HG03108 (cell line): Measurements from ENCODE around the gene LRFN4.

Experiments
- ATAC-seq: cut with Tn5 transposase; IDR thresholded peaks from one replicate; pipeline ENCODE4 v1.9.1; 2021; ENCODE audit warnings: moderate library complexity; ENCODE audit not compliant: unreplicated experiment

The LRFN4 gene

DNA sequence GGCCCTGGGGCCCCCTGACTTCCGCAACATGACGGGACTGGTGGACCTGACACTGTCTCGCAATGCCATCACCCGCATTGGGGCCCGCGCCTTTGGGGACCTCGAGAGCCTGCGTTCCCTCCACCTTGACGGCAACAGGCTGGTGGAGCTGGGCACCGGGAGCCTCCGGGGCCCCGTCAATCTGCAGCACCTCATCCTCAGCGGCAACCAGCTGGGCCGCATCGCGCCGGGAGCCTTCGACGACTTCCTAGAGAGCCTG lies 992 bp downstream of the LRFN4 start:
- no peak for ATAC-seq

DNA sequence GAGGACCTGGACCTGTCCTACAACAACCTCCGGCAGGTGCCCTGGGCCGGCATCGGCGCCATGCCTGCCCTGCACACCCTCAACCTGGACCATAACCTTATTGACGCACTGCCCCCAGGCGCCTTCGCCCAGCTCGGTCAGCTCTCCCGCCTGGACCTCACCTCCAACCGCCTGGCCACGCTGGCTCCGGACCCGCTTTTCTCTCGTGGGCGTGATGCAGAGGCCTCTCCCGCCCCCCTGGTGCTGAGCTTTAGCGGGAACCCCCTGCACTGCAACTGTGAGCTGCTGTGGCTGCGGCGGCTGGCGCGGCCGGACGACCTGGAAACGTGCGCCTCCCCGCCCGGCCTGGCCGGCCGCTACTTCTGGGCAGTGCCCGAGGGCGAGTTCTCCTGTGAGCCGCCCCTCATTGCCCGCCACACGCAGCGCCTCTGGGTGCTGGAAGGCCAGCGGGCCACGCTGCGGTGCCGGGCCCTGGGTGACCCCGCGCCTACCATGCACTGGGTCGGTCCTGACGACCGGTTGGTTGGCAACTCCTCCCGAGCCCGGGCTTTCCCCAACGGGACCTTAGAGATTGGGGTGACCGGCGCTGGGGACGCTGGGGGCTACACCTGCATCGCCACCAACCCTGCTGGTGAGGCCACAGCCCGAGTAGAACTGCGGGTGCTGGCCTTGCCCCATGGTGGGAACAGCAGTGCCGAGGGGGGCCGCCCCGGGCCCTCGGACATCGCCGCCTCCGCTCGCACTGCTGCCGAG lies 1.5 kb downstream of the LRFN4 start:
- ATAC-seq, result no peak

DNA sequence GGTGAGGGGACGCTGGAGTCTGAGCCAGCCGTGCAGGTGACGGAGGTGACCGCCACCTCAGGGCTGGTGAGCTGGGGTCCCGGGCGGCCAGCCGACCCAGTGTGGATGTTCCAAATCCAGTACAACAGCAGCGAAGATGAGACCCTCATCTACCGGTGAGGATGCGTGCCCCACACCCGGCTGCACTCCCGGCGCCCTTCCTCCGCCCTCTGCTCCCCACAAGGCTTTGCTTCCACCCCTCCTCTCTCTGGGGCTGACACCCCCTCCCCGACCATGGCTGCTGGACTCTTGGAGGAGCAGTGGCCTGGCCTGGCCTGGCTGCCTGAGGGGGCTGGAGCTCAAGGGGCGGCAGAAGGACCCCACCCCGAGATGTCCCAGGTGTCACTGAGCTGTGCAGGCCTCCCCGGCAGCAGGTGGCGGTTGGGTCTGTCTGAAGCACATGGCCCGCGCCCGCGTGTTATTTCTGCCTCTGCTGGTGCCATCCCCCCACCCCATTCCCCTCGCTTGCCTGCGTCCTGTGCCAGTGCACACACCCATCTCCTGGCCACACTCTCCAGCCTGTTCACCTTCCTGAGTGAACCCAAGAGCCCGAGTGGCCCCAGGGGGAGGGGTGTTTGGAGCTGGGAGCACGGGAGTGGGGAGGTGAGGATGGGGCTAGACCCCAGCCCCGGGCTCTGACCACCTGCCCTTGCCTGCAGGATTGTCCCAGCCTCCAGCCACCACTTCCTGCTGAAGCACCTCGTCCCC lies 2.2 kb downstream of the LRFN4 start:
- ATAC-seq, result no peak

DNA sequence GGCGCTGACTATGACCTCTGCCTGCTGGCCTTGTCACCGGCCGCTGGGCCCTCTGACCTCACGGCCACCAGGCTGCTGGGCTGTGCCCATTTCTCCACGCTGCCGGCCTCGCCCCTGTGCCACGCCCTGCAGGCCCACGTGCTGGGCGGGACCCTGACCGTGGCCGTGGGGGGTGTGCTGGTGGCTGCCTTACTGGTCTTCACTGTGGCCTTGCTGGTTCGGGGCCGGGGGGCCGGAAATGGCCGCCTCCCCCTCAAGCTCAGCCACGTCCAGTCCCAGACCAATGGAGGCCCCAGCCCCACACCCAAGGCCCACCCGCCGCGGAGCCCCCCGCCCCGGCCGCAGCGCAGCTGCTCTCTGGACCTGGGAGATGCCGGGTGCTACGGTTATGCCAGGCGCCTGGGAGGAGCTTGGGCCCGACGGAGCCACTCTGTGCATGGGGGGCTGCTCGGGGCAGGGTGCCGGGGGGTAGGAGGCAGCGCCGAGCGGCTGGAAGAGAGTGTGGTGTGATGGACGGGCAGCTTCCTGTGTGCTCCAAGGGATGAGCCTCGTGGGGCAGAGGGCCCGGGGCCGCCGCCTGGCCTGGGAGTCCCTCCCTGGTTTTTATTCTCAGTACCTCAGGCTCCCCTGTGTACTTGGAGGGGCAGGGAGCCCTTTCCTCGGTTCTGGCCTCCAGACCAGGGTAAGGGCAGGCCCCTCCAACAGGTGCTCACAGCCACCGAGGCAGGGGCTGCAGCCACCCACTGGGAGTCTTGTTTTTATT lies 3.0 kb downstream of the LRFN4 start:
- no peak for ATAC-seq

DNA sequence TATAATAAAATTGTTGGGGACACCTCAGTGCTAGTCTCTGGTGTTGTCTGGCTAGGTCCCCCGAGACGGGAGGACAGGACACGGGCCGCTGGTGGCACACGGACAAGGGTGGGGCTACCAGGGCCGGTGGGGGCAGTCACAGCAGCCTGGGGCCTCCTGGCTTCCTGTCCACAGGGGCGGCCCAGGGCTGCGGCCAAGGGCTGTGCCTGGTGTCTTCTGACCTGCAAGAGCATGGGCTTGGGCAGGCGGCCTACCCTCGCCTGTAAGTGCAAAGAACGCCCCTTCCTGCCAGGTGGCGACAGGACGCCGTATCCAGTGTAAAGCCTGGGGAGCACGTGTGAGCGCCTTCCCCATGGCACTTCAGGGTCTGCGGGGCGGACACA lies 3.6 kb downstream of the LRFN4 start:
- ATAC-seq, result no peak

DNA sequence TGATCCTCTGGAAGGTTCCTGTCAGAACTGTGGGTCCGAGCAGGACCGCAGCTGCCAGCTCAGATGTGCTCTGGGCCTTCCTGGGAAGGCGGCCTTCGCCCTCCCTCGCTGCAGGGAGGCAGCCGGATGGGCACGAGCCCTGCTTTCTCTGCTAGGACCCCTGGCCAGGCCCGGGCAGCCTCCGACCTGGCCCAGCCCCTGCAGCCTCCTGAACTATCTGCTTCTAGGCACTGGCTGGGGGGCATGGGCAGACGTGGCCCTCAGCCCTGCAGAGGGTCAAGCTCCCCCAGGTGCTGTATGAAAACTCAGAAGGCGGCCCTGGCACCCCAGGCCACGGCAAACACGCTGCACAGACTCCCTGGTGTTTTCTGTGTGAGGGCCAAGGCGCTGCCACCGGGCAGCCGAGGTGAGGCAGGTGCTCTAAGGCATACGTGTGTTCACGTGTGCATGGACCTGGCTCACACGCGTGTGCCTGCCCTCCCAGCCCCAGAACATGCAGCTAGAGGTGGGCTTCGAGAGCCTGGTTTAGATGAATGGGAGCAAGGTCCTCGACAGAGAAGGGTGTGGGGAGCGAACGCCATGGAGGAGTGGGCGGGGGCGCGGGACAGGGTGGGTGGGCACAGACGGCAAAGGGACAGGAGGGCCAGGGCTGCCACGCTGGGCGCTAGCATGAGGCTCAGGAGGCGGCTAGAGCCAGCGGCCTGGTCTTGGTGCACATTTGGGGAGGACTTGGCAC lies 4.3 kb downstream of the LRFN4 start:
- no peak for ATAC-seq

DNA sequence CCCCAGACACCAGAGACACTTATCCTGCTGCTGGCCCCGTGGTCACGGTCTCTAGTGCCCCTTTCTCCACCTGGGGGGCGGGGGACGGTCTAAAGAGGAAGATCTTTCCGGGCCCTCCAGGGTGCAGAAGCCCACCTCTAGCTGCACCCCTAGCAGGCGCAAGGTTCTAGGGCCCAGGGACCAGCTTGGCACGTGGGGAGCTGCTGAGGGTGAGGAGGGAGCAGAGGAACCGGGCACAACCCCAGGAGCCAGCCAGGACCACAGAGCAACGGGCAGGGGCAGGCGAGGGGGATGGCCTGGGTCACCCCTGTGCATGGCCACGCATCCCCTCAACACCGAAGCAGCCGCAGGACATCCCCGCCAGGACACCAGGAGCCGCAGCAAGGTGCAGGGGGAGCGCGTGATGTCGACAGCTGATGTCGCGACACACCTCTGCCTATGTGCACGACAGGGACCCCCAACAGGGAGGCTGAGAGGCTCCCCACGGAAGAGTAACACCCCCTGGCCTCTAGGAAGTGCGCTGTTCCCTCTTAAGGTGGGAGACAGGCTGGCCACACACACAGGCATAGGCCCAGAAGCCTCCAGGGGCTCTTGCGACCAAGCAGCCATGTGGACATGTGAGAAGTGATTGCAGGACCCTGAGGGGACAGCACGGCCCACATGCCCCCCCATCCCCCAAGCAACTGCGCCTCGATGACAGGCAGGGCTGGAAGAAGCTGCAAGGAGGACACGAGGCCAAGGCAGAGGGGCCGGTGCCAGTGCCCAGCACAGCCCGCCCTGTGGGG lies 5.1 kb downstream of the LRFN4 start:
- no peak for ATAC-seq

DNA sequence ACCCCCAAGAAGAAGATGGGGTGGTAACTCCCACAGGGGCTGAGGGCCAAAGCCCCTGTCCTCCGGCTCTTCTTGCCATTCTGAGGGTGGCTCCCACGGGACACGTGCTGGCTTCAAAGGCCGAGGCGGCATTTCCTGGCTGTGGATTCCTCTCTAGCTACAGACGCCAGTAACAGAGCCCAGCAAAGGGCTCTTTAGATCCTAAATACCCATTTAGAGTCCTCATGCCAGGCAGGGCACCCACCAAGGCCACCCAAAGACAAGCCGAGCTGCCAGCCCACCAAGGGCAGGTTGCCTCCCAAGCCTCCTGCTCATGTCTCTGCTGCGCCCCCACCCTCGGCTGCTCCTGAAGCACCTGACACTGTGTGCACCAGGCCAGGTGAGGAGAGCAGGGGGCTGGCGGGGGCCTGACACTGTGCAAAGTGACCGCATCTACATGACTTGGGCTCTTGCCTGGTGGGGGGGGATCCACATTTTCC lies 5.7 kb downstream of the LRFN4 start:
- no peak for ATAC-seq

DNA sequence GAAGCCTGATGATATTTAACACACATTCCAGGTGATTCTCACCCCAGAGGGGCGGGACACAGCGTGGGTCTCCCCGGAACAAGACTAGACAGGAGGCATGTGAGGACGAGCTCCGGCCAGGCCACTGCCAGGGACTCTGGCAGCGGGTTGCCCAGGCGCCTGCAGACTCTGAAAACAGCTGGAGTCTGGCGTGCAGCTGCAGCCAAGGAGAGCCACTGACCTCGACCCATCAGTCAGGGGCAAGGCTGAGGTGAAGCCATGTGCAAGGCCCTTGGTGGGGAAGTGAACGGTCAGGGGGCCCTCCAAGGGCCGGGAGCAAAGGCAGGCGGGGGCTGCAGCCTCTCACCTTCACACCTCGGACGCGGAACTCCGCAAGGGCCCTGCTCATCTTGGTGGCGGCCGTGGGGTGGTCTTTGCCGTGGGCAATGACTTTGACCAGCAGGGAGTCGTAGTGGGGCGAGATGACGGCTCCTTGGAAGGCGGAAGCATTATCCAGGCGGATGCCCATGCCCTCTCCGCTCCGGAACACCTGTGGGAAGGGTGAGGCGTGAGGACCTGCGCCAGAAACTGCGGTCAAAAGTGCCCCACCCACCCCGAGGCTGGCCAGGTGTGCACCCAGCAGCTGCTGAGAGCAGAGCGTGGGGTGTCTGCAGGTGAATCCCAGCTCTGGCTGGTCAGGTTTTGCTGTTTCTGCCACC lies 6.7 kb downstream of the LRFN4 start:
- ATAC-seq, result no peak

DNA sequence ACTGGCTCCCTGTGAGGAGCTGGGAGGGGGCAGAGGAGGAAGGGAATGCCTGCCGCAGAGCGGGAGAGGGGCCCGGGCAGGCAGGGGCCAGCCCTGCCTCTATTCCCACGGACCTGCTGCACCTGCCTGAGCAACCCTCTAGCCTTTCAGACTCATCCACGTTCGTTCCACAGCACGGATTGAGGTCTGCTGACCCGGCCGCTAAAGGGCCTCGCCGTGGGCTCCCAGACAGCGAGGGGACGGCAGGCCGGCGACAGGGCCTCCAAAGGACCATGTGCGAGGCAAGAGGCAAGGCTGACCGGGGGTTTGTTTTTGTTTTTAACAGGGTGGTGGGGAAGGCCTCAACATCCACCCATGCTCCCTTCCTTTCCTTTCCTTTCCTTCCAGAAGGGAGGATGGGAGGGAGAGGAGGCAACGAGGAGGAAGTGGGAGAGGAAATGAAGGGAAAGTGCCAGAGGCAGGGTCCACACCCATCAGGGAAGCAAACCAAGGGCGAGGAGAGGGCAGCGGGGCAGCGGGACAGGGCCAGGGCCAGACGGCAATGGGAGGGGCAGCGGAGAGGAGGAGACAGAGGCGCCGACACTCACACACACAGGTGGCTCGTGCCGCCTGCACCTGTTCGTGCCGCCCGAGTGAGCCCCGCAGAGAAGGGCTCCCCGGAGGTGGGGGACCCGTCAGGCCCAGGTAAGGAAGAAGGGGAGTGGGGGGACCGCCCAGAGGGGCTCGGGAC lies 7.5 kb downstream of the LRFN4 start:
- no peak for ATAC-seq

DNA sequence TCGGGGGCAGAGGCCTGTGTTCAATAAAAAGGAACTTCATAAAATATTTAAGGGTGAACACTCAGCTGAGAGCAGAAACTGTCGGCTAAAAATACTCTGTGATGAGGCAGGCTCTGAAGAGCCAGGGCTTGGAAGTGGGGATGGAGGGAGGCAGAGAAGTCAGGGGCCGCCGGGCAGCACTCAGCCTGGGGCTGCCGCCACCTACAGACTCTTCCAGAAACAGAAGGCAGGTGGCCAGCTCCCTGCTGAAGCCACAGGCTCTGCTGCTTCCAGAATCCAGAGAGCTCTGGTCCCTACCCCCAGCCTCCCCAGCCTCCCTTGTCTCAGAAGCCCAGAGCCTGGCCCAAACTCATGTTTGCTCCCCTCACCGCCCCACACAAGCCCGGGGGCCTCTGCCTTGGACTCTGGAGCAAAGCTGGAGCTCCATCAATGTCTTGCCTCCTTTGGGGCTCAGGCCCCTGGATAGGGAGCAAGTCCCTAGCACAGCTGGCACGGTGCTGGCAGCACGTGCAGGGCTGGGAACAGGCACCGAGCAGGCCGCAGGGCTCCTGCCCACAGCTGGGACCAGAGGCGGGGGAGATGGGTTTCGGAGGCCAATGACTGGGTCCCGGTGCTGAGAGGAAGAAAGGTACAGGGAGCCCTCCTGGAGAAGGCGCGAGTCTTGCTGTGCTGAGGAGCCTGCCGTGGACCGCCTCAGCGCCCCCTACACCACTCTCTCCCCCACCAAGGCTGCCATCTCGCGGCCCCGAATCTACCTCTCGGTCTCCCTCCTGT lies 8.2 kb downstream of the LRFN4 start:
- ATAC-seq, result no peak

DNA sequence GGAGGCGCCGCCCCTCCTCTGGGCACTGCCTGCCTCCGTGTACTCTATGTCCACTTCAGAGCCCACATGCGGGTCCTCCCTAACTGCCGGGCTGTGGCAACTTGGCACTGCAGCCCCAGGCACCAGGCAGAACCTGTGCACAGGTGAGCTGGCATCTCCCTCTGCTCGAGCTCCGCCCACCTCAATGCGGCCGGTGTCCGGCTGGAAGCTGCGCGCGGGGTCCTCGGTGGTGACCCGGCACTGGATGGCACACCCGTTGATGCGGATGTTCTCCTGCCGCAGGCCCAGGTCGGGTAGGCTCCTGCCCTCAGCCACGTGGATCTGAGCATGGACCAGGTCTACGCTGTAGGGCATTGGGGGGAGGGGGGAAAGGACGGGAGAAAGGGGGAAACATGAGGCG lies 9.1 kb downstream of the LRFN4 start:
- ATAC-seq, result no peak

DNA sequence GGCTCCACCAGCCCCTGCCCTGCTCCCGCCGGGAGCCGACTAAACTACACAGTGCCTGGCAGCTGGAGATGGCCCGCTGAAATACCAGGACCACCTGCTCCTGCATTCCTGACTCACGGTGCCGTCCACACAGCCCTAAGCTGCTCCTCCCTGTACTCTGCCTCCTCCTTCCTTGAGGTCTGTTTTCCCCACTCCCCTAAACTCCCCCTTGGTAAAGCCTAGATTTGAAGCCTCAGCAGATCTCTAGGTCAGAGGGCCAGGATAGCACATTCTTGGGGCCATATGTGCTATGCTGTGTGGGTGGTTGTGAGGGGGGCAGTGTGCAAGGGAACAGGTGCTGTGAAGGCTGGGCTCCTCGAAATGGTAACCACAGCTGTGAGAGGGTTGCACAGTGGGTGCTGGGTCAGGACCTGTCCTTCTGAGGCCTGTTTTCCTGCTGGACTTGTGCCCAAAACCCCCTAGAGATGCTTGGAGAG lies 9.7 kb downstream of the LRFN4 start:
- ATAC-seq, result no peak

DNA sequence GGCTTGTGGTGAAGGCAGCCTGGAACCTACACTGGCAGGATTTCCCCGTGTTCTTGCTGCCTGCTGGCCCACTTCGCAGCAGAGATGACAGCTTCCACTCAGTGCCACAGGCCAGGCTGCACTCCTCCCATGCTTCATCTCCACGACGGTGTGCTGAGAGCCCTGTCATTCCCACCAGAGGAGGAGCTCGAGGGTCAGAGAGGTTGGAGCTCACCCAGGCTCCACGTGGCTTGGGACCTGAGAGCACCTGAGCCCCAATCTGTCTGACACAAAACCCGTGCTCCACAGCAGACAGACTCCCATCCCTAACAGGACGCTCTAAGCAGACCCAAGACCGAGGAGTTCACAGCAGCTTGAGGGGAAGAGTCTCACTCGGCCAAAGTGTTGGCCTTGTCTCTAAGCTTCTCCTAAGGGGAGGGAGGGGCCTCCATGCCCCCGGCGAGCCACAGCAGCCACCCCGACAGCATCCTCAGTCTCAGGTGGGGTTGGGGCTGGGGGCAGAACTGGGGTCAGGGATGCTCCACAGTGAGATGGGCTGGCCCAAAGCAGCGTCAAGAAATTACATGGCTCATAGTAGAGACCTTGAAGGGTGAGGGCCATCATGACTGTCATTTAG lies 10.7 kb downstream of the LRFN4 start:
- no peak for ATAC-seq

DNA sequence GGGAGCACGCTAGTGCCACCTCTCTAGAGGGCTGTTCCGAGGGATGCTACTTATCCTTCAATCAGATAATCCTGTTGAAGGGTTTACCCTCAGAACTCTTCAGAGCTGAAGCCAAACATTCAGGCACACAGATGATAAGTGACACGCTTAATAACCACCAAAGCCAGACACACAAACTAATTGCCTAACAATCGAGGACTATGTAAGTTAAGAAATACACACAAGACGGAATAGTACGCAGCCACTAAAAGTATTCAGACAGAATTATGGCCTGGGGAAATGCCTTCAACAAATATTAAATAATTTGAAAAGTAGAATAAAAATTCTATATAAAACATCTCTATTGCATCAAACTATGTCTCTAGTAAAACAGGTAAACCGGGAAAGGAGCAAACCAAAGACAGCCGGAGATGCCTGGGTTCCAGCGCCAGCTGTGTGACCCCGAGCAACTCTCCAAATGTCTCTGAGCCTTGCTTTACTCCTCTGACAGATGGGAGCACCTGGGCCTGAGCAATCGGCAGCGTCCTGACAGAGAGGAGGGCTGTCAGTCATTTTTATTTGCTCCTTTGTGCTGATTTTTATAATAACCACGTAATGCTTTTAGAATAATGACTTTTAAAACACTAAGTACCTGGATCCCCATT lies 11.3 kb downstream of the LRFN4 start:
- no peak for ATAC-seq

DNA sequence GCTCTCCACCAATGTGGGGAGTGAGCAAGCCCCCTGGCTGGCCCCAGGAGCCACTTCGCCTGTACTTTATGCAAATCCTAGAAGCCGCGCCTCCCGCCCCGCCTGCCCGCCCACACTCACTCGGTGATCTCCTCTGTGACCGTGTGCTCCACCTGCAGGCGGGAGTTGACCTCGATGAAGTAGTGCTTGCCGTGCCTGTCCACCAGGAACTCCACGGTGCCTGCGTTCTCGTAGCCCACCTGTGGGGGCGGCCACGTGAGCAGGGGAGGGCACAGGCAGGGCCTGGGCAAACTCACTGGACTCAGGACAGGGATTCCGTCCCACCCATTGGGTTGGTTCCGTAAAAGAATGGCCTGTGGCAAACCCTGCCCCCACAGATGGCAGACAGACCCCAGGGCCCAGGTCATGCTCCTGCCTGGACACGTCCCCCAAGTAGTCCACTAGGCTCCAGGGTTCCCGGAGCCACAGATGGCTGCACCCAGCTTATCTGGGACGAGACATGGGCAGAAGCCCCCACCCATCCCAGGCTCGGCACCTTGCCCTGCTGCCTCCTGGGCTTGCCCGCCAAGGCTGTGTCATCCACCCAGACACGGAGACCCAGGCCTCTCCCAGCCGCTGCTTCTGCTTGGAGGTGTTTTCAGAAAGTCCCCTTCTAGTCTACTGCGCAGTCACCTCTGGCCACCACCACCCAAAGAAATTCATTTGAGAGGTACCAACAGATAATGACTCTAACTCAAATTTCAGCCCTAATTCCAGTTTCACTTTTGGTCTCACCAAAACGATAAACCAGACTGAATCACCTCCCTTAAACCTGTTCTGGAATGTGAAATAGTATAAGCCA lies 12.1 kb downstream of the LRFN4 start:
- peak; percentile 88 for ATAC-seq

DNA sequence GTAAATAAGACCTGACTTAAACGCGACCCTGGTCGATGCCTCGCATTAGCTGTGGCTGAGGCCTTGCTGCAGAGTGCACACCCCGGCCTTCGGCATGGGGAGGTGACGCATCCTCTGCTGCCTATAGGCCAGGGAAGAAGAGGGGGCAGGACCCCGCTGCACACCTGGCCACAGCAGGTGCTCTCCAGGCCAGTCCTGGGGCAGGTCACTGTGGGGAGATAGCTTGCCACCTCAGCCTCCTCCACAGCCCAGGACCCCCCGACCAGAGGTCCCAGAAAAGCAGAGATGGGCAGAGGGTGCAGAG lies 12.7 kb downstream of the LRFN4 start:
- no peak for ATAC-seq
